Esophagus squamous epithelium (tissue), 4 donors: ENCODE measurements around the gene CD164.

Experiments used
- POLR2A ChIP-seq, 4 donors: fragments of 450-650 bp; IDR thresholded peaks; one replicate each; pipeline ENCODE4 v1.6.1; 2017; ENCODE audit warnings: antibody characterized with exemption in 4 of 4, mild to moderate bottlenecking in 4 of 4, moderate library complexity in 3 of 4
- TF ChIP-seq, protein P1 (sequence below), 6 experiments: fragments of 450-650 bp in 4 of 6; fragments of 200-600 bp in 2 of 6; sonication (generic) in 2 of 6; IDR thresholded peaks; one replicate each; pipeline ENCODE4 v1.5.1; 2016 to 2019; ENCODE audit warnings: antibody characterized with exemption in 6 of 6, mild to moderate bottlenecking in 4 of 6, moderate library complexity in 4 of 6

GRCh38 chr6:109360281-109360680 is 22.0 kb downstream of the CD164 start:
- TF ChIP-seq, protein P1, sequence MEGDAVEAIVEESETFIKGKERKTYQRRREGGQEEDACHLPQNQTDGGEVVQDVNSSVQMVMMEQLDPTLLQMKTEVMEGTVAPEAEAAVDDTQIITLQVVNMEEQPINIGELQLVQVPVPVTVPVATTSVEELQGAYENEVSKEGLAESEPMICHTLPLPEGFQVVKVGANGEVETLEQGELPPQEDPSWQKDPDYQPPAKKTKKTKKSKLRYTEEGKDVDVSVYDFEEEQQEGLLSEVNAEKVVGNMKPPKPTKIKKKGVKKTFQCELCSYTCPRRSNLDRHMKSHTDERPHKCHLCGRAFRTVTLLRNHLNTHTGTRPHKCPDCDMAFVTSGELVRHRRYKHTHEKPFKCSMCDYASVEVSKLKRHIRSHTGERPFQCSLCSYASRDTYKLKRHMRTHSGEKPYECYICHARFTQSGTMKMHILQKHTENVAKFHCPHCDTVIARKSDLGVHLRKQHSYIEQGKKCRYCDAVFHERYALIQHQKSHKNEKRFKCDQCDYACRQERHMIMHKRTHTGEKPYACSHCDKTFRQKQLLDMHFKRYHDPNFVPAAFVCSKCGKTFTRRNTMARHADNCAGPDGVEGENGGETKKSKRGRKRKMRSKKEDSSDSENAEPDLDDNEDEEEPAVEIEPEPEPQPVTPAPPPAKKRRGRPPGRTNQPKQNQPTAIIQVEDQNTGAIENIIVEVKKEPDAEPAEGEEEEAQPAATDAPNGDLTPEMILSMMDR (IDR thresholded peaks at IDR 0.05) = no peak
- TF ChIP-seq POLR2A (IDR thresholded peaks at IDR 0.05) = no peak
